Measurements from ENCODE around the gene BARD1.

DNA sequence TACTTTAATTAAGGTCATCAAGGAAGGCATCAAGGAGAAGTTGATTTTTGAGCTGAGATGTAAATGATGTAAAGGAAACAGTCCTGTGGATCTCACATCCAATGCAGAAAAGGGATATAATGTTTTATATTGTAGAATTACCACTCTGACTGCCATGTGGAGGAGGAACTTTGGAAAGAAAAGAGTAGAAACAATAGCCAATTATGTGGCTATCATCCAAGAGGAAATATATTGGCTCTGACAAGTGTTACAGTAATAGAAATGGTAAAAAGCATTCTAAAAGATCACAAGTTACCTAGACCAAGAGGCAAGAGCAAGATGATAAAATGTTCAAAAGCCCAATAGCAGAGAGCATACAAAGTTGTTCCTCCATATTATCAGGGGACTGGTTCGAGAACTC lies 26.8 kb downstream of the BARD1 start:
- TF ChIP-seq, protein P1, sequence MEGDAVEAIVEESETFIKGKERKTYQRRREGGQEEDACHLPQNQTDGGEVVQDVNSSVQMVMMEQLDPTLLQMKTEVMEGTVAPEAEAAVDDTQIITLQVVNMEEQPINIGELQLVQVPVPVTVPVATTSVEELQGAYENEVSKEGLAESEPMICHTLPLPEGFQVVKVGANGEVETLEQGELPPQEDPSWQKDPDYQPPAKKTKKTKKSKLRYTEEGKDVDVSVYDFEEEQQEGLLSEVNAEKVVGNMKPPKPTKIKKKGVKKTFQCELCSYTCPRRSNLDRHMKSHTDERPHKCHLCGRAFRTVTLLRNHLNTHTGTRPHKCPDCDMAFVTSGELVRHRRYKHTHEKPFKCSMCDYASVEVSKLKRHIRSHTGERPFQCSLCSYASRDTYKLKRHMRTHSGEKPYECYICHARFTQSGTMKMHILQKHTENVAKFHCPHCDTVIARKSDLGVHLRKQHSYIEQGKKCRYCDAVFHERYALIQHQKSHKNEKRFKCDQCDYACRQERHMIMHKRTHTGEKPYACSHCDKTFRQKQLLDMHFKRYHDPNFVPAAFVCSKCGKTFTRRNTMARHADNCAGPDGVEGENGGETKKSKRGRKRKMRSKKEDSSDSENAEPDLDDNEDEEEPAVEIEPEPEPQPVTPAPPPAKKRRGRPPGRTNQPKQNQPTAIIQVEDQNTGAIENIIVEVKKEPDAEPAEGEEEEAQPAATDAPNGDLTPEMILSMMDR (IDR thresholded peaks at IDR 0.05) = no peak
- TF ChIP-seq POLR2A (IDR thresholded peaks at IDR 0.05) = no peak

All from testis (tissue), 2 donors.